BJ (cell line): ENCODE measurements around the gene KIF7. TPM values are rescaled to one million over a fixed set of nuclear protein-coding genes. Genes with fewer than 3 reads are reported as not detected.

Experiments used
- CTCF ChIA-PET: fragments of 350-600 bp; formaldehyde crosslinking; extraction: SDS; loops from one replicate; lab custom pipeline; 2021; ENCODE audit warnings: antibody characterized with exemption, inconsistent platforms; lab: Yijun Ruan, JAX
- POLR2A ChIA-PET: fragments of 300-600 bp; sonication (Branson Sonifier 250); formaldehyde crosslinking; extraction: SDS; loops from one replicate; lab custom pipeline; 2021; ENCODE audit warnings: antibody characterized with exemption; lab: Charles Lee
- DNase-seq: peaks from one replicate; pipeline ENCODE4 v3.0.0-alpha.2; 2011; ENCODE audit warnings: low read depth
- H3K27me3 ChIP-seq: 2 replicates; pipeline ENCODE4 v1.6.0; 2011; ENCODE audit warnings: low read length; ENCODE audit not compliant: control insufficient read depth, insufficient read depth
- H3K36me3 ChIP-seq: 2 replicates; pipeline ENCODE4 v1.5.1; 2011; ENCODE audit warnings: low read length; ENCODE audit not compliant: control insufficient read depth, insufficient read depth
- H3K4me3 ChIP-seq: 2 replicates; pipeline ENCODE4 v1.5.1; 2011; ENCODE audit warnings: low read depth, mild to moderate bottlenecking, control low read depth, low read length
- polyA plus RNA-seq: library from polyadenylated mRNA; depleted of rRNA; stranded (reverse); fragments of >200 nt; gene quantifications from 2 replicates; pipeline ENCODE4 v1.2.3, GENCODE V29; 2011
- TF ChIP-seq, protein P1 (sequence below): IDR thresholded peaks from 2 replicates; pipeline ENCODE4 v1.5.1; 2011; ENCODE audit warnings: low read depth, mild to moderate bottlenecking, control low read depth, inconsistent platforms, low read length, moderate library complexity; ENCODE audit not compliant: insufficient read depth

The KIF7 gene
- polyA plus RNA-seq, 1 experiment: 7.5 TPM

- no peak for DNase-seq
- no peak overlapping the region for H3K4me3 ChIP-seq
- ChIA-PET CTCF (interaction anchor here (0.9 to 1.6 kb wide), 2 partner anchors 18 to 19 kb away, joined by 3 to 7 read pairs; no protein-coding TSS in a partner anchor), POLR2A (no interaction called here)
- peaks cover 53% of the 10 kb centered on the region for H3K36me3 ChIP-seq
- no peaks in the 10 kb centered on the region for H3K27me3 ChIP-seq
- TF ChIP-seq, protein P1, sequence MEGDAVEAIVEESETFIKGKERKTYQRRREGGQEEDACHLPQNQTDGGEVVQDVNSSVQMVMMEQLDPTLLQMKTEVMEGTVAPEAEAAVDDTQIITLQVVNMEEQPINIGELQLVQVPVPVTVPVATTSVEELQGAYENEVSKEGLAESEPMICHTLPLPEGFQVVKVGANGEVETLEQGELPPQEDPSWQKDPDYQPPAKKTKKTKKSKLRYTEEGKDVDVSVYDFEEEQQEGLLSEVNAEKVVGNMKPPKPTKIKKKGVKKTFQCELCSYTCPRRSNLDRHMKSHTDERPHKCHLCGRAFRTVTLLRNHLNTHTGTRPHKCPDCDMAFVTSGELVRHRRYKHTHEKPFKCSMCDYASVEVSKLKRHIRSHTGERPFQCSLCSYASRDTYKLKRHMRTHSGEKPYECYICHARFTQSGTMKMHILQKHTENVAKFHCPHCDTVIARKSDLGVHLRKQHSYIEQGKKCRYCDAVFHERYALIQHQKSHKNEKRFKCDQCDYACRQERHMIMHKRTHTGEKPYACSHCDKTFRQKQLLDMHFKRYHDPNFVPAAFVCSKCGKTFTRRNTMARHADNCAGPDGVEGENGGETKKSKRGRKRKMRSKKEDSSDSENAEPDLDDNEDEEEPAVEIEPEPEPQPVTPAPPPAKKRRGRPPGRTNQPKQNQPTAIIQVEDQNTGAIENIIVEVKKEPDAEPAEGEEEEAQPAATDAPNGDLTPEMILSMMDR: no peak
These were observed 27.0 kb downstream of the KIF7 start for GRCh38 chr15:89628301-89628700.

DNA sequence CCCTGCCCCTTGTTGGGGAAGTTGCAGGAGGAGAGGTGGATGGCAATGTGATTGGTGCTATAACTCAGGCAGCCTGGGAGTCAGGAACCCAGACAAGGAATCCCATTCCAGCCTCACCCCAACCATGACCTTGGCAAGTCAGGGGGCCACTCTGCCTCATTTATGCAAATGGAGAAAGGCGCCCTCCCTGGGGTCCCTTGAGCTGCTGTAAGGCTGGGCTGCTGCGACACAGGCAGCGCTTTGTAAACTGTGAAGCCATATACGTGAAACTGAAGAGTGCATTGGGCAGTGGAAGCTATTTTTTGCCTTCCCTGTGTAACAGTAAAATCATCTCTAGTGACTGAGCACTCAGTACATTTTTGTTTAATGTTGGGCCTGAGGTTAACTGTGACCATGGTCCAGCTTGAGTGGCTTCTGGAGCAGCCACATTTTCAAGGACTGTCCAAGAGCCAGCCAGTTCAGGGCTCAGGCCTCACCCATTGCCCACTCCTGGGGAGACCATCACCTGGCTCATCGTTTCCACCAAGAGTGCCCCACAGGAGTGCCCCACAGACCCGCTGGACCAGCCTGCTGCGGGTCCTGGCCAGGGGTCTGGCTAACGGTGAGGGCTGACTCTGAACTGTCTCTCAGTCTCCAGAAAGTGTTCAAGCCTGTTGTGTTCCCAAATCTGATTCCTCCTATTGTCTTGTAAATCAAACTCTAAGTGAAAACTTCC lies 27.9 kb downstream of the KIF7 start:
- POLR2A ChIA-PET: no interaction called here
- no peaks in the 10 kb centered on the region for H3K27me3 ChIP-seq
- peaks cover 45% of the 10 kb centered on the region for H3K36me3 ChIP-seq

DNA sequence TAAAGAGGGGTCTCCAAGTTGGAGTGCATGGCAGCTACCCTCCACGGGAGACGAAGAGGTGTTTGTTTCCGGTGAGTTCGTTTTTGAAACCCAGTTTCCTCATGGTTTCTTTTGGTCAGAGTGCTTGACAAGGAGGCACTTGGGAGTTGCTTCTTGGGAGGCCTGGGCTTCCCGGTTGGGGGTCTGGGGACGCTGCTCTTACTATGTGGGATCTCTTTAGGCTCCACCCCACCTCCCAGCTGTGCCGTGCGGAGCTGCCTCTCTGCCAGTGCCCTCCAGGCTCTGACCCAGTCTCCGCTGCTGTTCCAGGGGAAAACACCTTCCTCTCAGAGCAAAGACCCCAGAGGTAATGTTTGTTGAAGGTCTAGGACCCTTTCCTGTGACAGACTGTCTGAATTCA lies 29.6 kb downstream of the KIF7 start:
- peaks cover 32% of the 10 kb centered on the region for H3K36me3 ChIP-seq
- no peak for DNase-seq
- H3K27me3 ChIP-seq: no peaks in the 10 kb centered on the region
- POLR2A ChIA-PET: no interaction called here
- TF ChIP-seq, protein P1: no peak
- CTCF ChIA-PET: no interaction called here
- H3K4me3 ChIP-seq: no peak overlapping the region

More for the DNA sequence above, 27.9 kb downstream of the KIF7 start:
- no peak for DNase-seq
- CTCF ChIA-PET: interaction anchor here (1.6 kb wide), 1 partner anchor 20 kb away, joined by 7 read pairs; no protein-coding TSS in a partner anchor
- H3K4me3 ChIP-seq: no peak overlapping the region
- TF ChIP-seq, protein P1: no peak

DNA sequence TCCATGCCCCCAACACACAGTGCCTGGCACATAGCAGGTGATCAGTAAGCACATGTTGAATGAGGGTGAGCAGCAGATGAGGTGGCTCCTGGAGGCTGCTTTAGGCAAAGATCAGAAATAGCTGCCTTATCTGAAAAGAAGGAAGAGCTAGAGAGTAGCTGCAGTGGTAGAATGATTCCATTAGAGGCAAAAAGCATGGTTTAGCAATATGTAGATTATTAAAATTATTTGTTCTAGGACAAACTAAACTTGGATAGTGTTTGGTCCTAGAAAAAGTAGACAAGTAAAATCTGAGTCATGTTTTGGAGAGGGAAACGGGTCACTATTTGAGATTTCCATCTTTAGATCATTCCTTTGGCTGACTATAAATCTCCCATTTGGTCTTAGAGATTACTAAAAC lies 32.1 kb downstream of the KIF7 start:
- POLR2A ChIA-PET: no interaction called here
- no peaks in the 10 kb centered on the region for H3K27me3 ChIP-seq
- DNase-seq: no peak
- peaks cover 17% of the 10 kb centered on the region; the same call in 1 of the 2 replicates for H3K36me3 ChIP-seq
- H3K4me3 ChIP-seq: no peak overlapping the region
- TF ChIP-seq, protein P1: no peak
- CTCF ChIA-PET: interaction anchor here (0.6 to 1.5 kb wide), 2 partner anchors 12 to 23 kb away, joined by 3 to 4 read pairs; no protein-coding TSS in a partner anchor

- Histone ChIP-seq H3K27me3 (no peaks in the 10 kb centered on the region), H3K36me3 (peaks cover 12% of the 10 kb centered on the region; the same call in 1 of the 2 replicates), H3K4me3 (no peak overlapping the region)
- CTCF ChIA-PET: no interaction called here
- POLR2A ChIA-PET: no interaction called here
- no peak for DNase-seq
- TF ChIP-seq, protein P1: no peak
These were observed 33.7 kb downstream of the KIF7 start for GRCh38 chr15:89621547-89621946.
